ENCODE results near the gene EML4.

DNA sequence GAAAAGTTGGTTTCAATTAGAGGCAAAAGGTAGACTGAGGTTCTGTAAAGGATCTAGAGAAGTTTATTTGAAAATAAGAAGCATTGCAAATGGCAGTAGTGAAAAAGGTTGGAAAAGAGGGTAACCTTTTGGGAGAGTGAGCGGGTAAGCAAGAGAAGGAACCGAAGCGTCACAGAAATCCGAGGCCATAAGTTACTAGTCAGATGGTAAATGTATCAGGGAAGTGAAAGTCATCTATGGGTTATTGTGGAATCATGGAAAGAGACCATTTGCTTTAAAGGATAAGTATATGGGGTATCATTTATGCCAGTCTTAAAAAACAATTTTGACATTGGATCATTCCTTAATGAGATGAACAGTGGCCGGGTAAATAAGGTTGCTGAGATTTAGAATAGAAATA lies 30.5 kb downstream of the EML4 start:
- TF ChIP-seq, protein P1, sequence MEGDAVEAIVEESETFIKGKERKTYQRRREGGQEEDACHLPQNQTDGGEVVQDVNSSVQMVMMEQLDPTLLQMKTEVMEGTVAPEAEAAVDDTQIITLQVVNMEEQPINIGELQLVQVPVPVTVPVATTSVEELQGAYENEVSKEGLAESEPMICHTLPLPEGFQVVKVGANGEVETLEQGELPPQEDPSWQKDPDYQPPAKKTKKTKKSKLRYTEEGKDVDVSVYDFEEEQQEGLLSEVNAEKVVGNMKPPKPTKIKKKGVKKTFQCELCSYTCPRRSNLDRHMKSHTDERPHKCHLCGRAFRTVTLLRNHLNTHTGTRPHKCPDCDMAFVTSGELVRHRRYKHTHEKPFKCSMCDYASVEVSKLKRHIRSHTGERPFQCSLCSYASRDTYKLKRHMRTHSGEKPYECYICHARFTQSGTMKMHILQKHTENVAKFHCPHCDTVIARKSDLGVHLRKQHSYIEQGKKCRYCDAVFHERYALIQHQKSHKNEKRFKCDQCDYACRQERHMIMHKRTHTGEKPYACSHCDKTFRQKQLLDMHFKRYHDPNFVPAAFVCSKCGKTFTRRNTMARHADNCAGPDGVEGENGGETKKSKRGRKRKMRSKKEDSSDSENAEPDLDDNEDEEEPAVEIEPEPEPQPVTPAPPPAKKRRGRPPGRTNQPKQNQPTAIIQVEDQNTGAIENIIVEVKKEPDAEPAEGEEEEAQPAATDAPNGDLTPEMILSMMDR (IDR thresholded peaks at IDR 0.05; ENCODE audit: insufficient read depth, low read depth, low read length) = no peak
- TF ChIP-seq EZH2 (IDR thresholded peaks at IDR 0.05; ENCODE audit: insufficient read depth, low read length) = no peak

Measured in astrocyte (in vitro differentiated cells and primary cell).